ENCODE data around the gene DNASE1L2. TPM values are rescaled to one million over a fixed set of nuclear protein-coding genes. Genes with fewer than 3 reads are reported as not detected.

Gene DNASE1L2
- total and polyA plus RNA-seq, 2 donors (not counting 3 experiments of a cell fraction or from before 2014, with no cell fraction given) = 0.57 to 1.2 TPM

DNA sequence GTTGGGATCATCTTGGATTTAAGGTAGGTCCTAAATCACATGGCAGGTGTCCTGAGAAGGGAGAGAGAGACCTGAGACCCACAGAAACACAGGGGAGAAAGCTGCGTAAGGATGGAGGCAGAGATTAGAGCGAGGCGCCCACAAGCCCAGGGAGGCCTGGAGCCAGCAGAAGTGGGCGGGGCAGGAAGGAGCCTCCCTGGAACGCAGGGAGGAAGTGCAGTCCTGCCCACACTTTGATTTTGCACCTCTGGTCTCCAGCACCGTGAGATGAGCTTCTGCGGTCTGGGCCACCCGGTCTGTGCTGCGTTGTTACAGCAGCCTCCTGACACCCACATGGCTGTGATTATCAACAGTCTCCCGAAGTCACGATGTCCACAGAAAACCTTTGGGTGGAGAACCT lies 6.4 kb downstream of the DNASE1L2 start:
- no peak for DNase-seq (ENCODE audit: low read depth, low spot score)
- Histone ChIP-seq H3K4me2 (ENCODE audit: insufficient read depth, low read length) (no peak overlapping the region), H3K9me3 (replicated peaks; ENCODE audit: control insufficient read depth, insufficient read depth, low read length) (no peaks in the 10 kb centered on the region), H3K36me3 (ENCODE audit: control insufficient read depth in 2 of 2, extremely low read depth in 1 of 2, insufficient read depth in 2 of 2, low read length in 2 of 2) (peaks cover 12 to 33% of the 10 kb centered on the region in 2 experiments), H3K79me2 (ENCODE audit: control insufficient read depth, insufficient read depth, low read length) (no peaks in the 10 kb centered on the region), H3K27ac (ENCODE audit: insufficient read depth, low read depth, low read length) (no peak overlapping the region), H4K20me1 (replicated peaks; ENCODE audit: control insufficient read depth, extremely low read depth, insufficient read depth, low read length) (no peaks in the 10 kb centered on the region), H2AFZ (ENCODE audit: low read depth, low read length) (no peak overlapping the region), H3K4me1 (ENCODE audit: control insufficient read depth, extremely low read depth, insufficient read depth, low read length) (no peaks in the 10 kb centered on the region), H3K9ac (replicated peaks; ENCODE audit: extremely low read depth, insufficient read depth, low read length) (no peak overlapping the region), H3K27me3 (ENCODE audit: control insufficient read depth in 2 of 2, insufficient read depth in 2 of 2, low read length in 2 of 2) (peaks cover 2 to 4% of the 10 kb centered on the region in 2 experiments), H3K4me3 (replicated peaks in 1 of 3; ENCODE audit: insufficient read depth in 1 of 3, low read depth in 1 of 3, low read length in 3 of 3) (no peak overlapping the region), H3K9me1 (replicated peaks; ENCODE audit: control insufficient read depth, extremely low read depth, insufficient read depth, low read length) (no peaks in the 10 kb centered on the region)
- POLR2A ChIA-PET = no interaction called here
- BruUV-seq (replicated peaks) = no TSS peak
- dilution Hi-C loops (cut with MboI; ENCODE audit: extremely low pct_ligation_motif_present, low sequenced_read_pairs) = no loop called here
- CTCF ChIA-PET = interaction anchor here (1.5 kb wide), 1 partner anchor 9 kb away, joined by 6 read pairs; the partner anchor contains the start of gene ECI1
- FAIRE-seq = no peak
- intact Hi-C loops (cut with micrococcal nuclease) = no loop called here
- TF ChIP-seq FOS (IDR thresholded peaks at IDR 0.05; ENCODE audit: borderline replicate concordance, insufficient read depth, low read length) = no peak
- TF ChIP-seq, protein P1, sequence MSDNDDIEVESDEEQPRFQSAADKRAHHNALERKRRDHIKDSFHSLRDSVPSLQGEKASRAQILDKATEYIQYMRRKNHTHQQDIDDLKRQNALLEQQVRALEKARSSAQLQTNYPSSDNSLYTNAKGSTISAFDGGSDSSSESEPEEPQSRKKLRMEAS (IDR thresholded peaks at IDR 0.05; ENCODE audit: insufficient read depth, insufficient read length) = no peak
- TF ChIP-seq, protein P2, sequence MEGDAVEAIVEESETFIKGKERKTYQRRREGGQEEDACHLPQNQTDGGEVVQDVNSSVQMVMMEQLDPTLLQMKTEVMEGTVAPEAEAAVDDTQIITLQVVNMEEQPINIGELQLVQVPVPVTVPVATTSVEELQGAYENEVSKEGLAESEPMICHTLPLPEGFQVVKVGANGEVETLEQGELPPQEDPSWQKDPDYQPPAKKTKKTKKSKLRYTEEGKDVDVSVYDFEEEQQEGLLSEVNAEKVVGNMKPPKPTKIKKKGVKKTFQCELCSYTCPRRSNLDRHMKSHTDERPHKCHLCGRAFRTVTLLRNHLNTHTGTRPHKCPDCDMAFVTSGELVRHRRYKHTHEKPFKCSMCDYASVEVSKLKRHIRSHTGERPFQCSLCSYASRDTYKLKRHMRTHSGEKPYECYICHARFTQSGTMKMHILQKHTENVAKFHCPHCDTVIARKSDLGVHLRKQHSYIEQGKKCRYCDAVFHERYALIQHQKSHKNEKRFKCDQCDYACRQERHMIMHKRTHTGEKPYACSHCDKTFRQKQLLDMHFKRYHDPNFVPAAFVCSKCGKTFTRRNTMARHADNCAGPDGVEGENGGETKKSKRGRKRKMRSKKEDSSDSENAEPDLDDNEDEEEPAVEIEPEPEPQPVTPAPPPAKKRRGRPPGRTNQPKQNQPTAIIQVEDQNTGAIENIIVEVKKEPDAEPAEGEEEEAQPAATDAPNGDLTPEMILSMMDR (IDR thresholded peaks at IDR 0.05; ENCODE audit: extremely low read depth in 1 of 2, insufficient read depth in 1 of 2, low read depth in 1 of 2, low read length in 2 of 2) = no peak
- TF ChIP-seq POLR2AphosphoS5 (IDR thresholded peaks at IDR 0.05; ENCODE audit: insufficient read depth, low read depth, low read length) = no peak

DNA sequence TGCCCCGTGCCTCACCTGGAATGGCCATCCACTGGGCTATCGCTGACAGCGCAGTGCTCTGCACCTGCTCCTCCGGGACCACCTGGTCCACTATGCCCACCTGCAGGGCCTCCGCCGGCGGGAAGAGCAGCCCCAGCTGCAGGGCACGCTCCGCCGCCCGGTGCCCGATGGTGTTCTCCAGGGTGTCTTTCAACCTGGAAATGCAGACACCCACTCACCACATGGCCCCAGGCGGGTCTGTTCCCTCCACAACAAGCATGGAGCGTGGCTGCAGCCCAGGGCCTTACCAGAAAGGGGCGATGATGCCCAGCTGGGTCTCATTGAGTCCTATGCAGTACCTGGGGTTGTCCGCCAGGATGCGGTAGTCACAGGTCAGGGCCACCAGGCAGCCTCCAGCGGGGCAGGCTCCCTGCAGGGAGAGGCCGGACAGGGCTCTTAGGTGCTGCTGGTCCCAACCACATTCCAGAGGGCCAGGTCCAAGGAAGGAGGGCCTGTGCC lies 6.8 kb downstream of the DNASE1L2 start:
- Histone ChIP-seq H3K4me3 (replicated peaks in 1 of 3; ENCODE audit: insufficient read depth in 1 of 3, low read depth in 1 of 3, low read length in 3 of 3) (no peak overlapping the region), H3K79me2 (ENCODE audit: control insufficient read depth, insufficient read depth, low read length) (no peaks in the 10 kb centered on the region), H3K9me3 (replicated peaks; ENCODE audit: control insufficient read depth, insufficient read depth, low read length) (no peaks in the 10 kb centered on the region), H2AFZ (ENCODE audit: low read depth, low read length) (no peak overlapping the region), H3K9me1 (replicated peaks; ENCODE audit: control insufficient read depth, extremely low read depth, insufficient read depth, low read length) (no peaks in the 10 kb centered on the region), H3K4me1 (ENCODE audit: control insufficient read depth, extremely low read depth, insufficient read depth, low read length) (no peaks in the 10 kb centered on the region), H4K20me1 (replicated peaks; ENCODE audit: control insufficient read depth, extremely low read depth, insufficient read depth, low read length) (no peaks in the 10 kb centered on the region), H3K9ac (replicated peaks; ENCODE audit: extremely low read depth, insufficient read depth, low read length) (no peak overlapping the region), H3K27me3 (ENCODE audit: control insufficient read depth in 2 of 2, insufficient read depth in 2 of 2, low read length in 2 of 2) (no peaks in the 10 kb centered on the region), H3K36me3 (ENCODE audit: control insufficient read depth in 2 of 2, extremely low read depth in 1 of 2, insufficient read depth in 2 of 2, low read length in 2 of 2) (peaks cover 12 to 33% of the 10 kb centered on the region in 2 experiments), H3K4me2 (ENCODE audit: insufficient read depth, low read length) (no peak overlapping the region), H3K27ac (ENCODE audit: insufficient read depth, low read depth, low read length) (no peak overlapping the region)
- no TSS peak for BruUV-seq (replicated peaks)
- no peak for DNase-seq (ENCODE audit: low read depth, low spot score)
- no peak for FAIRE-seq
- TF ChIP-seq, protein P2 (IDR thresholded peaks at IDR 0.05; ENCODE audit: extremely low read depth in 1 of 2, insufficient read depth in 1 of 2, low read depth in 1 of 2, low read length in 2 of 2) = no peak
- no peak for TF ChIP-seq GATA2 (IDR thresholded peaks at IDR 0.05; ENCODE audit: insufficient read depth, insufficient read length, low read depth, low read length)
- no peak for TF ChIP-seq FOS (IDR thresholded peaks at IDR 0.05; ENCODE audit: borderline replicate concordance, insufficient read depth, low read length)
- no peak for TF ChIP-seq MYC (IDR thresholded peaks at IDR 0.05; ENCODE audit: low read depth, low read length)
- no peak for TF ChIP-seq JUN (IDR thresholded peaks at IDR 0.05; ENCODE audit: borderline replicate concordance, insufficient read depth, insufficient read length, low read depth)
- intact Hi-C loops (cut with micrococcal nuclease) = no loop called here
- POLR2A ChIA-PET = no interaction called here
- CTCF ChIA-PET = interaction anchor here (1.5 kb wide), 1 partner anchor 8 kb away, joined by 6 read pairs; the partner anchor contains the start of gene ECI1
- dilution Hi-C loops (cut with MboI; ENCODE audit: extremely low pct_ligation_motif_present, low sequenced_read_pairs) = no loop called here
